A549 (cell line): Measurements from ENCODE around the gene EBF3. TPM values are rescaled to one million over a fixed set of nuclear protein-coding genes. Genes with fewer than 3 reads are reported as not detected.

Experiments used
- ATAC-seq, 2 experiments: fragments of 200-7000 bp in 1 of 2; fragments of >200 bp in 1 of 2; cut with Nextera tagmentation in 1 of 2; cut with Tn5 transposase in 1 of 2; 3 replicates each; pipeline versions ENCODE4 v1.8.0 to v1.9.1; 2018 to 2020; ENCODE audit warnings: mild to moderate bottlenecking in 1 of 2, moderate library complexity in 1 of 2
- CTCF ChIA-PET: fragments of 300-600 bp; sonication (Branson Sonifier 250); formaldehyde crosslinking; extraction: SDS; loops from one replicate; lab custom pipeline; 2021; ENCODE audit warnings: antibody characterized with exemption, inconsistent platforms; lab: Yijun Ruan, JAX
- POLR2A ChIA-PET: fragments of 350-600 bp; formaldehyde crosslinking; extraction: SDS; loops from one replicate; lab custom pipeline; 2021; ENCODE audit warnings: antibody characterized with exemption, inconsistent platforms; lab: Yijun Ruan, JAX
- DNase-seq, 2 experiments: peaks; one replicate each; pipeline versions ENCODE4 v3.0.0 to v3.0.0-alpha.2; 2011 to 2016; ENCODE audit warnings: low read depth in 1 of 2, low spot score in 1 of 2
- FAIRE-seq: peaks from 2 replicates; lab custom pipeline; 2011; peaks lifted over from hg19 to GRCh38; lab: Jason Lieb, UNC
- H3K27ac ChIP-seq, 2 experiments: fragments of >200 bp; sonication (Bioruptor Twin); formaldehyde crosslinking; 3 replicates each; pipeline ENCODE4 v1.5.1; 2016 to 2017
- H3K4me1 ChIP-seq: fragments of >200 bp; sonication (Bioruptor Twin); formaldehyde crosslinking; 3 replicates; pipeline ENCODE4 v1.6.1; 2016
- H3K4me2 ChIP-seq: fragments of >200 bp; sonication (Bioruptor Twin); formaldehyde crosslinking; 3 replicates; pipeline ENCODE4 v1.6.1; 2016
- H3K4me3 ChIP-seq: fragments of >200 bp; sonication (Bioruptor Twin); formaldehyde crosslinking; 3 replicates; pipeline ENCODE4 v1.5.1; 2016
- H3K9me3 ChIP-seq: fragments of >200 bp; sonication (Bioruptor Twin); formaldehyde crosslinking; 3 replicates; pipeline ENCODE4 v1.6.1; 2016
- CEBPB ChIP-seq, 2 experiments: fragments of >200 bp in 1 of 2; sonication (Bioruptor Twin) in 1 of 2; formaldehyde crosslinking in 1 of 2; IDR thresholded peaks; 2 replicates each; pipeline ENCODE4 v1.6.1; 2012 to 2016
- E2F6 ChIP-seq: IDR thresholded peaks from 2 replicates; pipeline ENCODE4 v1.6.1; 2012; ENCODE audit warnings: low read depth, borderline replicate concordance
- EHF ChIP-seq: fragments of 250-450 bp; sonication (Bioruptor Pico); IDR thresholded peaks from 2 replicates; pipeline ENCODE4 v1.5.0; 2020; ENCODE audit warnings: mild to moderate bottlenecking
- ELK1 ChIP-seq: fragments of 150-350 bp; IDR thresholded peaks from 2 replicates; pipeline ENCODE4 v1.6.1; 2014; ENCODE audit warnings: low read depth, mild to moderate bottlenecking, low read length
- HOXB13 ChIP-seq: fragments of 250-450 bp; sonication (Bioruptor Pico); IDR thresholded peaks from 2 replicates; pipeline ENCODE4 v1.5.0; 2020; ENCODE audit warnings: low read depth, mild to moderate bottlenecking, moderate library complexity
- JUNB ChIP-seq: fragments of >200 bp; sonication (Bioruptor Twin); formaldehyde crosslinking; IDR thresholded peaks from 2 replicates; pipeline ENCODE4 v1.6.1; 2016
- KDM1A ChIP-seq: fragments of 200-600 bp; sonication (generic); IDR thresholded peaks from 2 replicates; pipeline ENCODE4 v1.6.1; 2016; ENCODE audit warnings: low read depth, mild to moderate bottlenecking
- KDM5A ChIP-seq: fragments of 200-600 bp; sonication (generic); IDR thresholded peaks from 2 replicates; pipeline ENCODE4 v1.6.1; 2016; ENCODE audit warnings: antibody characterized with exemption, mild to moderate bottlenecking
- MAX ChIP-seq: IDR thresholded peaks from 2 replicates; pipeline ENCODE4 v1.6.1; 2012
- MAZ ChIP-seq: fragments of 150-350 bp; IDR thresholded peaks from 2 replicates; pipeline ENCODE4 v1.6.1; 2014; ENCODE audit warnings: antibody characterized with exemption, low read depth, low read length, borderline replicate concordance
- MYC ChIP-seq: IDR thresholded peaks from 2 replicates; pipeline ENCODE4 v1.6.1; 2012; ENCODE audit warnings: mild to moderate bottlenecking, inconsistent platforms, low read length, improper control_type of control experiment, borderline replicate concordance
- NPAS2 ChIP-seq: fragments of 250-450 bp; sonication (Bioruptor Pico); IDR thresholded peaks from 2 replicates; pipeline ENCODE4 v1.8.0; 2022; ENCODE audit warnings: mild to moderate bottlenecking, moderate library complexity, borderline replicate concordance
- NR3C1 ChIP-seq: fragments of >200 bp; sonication (Bioruptor Twin); formaldehyde crosslinking; IDR thresholded peaks from 3 replicates; pipeline ENCODE4 v1.6.1; 2017
- PBX3 ChIP-seq: IDR thresholded peaks from 2 replicates; pipeline ENCODE4 v1.6.1; 2012
- POLR2A ChIP-seq: IDR thresholded peaks from 2 replicates; pipeline ENCODE4 v1.6.1; 2012; ENCODE audit warnings: mild to moderate bottlenecking, low read length
- POLR2AphosphoS2 ChIP-seq: conservative IDR thresholded peaks from 2 replicates; pipeline ENCODE4 v1.6.1; 2012; ENCODE audit warnings: low read length, improper control_type of control experiment, inconsistent platforms
- RAD21 ChIP-seq, 2 experiments: fragments of >200 bp in 1 of 2; sonication (Bioruptor Twin) in 1 of 2; formaldehyde crosslinking in 1 of 2; IDR thresholded peaks in 1 of 2; conservative IDR thresholded peaks in 1 of 2; 2 replicates in 1 of 2; 3 replicates in 1 of 2; pipeline ENCODE4 v1.6.1; 2012 to 2018; ENCODE audit warnings: inconsistent platforms in 1 of 2
- RARB ChIP-seq: fragments of 250-450 bp; sonication (Bioruptor Pico); IDR thresholded peaks from 2 replicates; pipeline ENCODE4 v1.8.0; 2021; ENCODE audit warnings: mild to moderate bottlenecking, moderate library complexity
- RCOR1 ChIP-seq: fragments of 150-350 bp; IDR thresholded peaks from 2 replicates; pipeline ENCODE4 v1.6.1; 2014; ENCODE audit warnings: antibody characterized with exemption, low read length, low read depth
- REST ChIP-seq: fragments of 200-600 bp; sonication (generic); IDR thresholded peaks from 2 replicates; pipeline ENCODE4 v1.6.1; 2016; ENCODE audit warnings: antibody characterized with exemption, mild to moderate bottlenecking, moderate library complexity
- RNF2 ChIP-seq: fragments of 200-600 bp; sonication (generic); IDR thresholded peaks from 2 replicates; pipeline ENCODE4 v1.6.1; 2016; ENCODE audit warnings: low read depth, mild to moderate bottlenecking, antibody characterized with exemption, moderate library complexity, borderline replicate concordance
- SMC3 ChIP-seq: fragments of >200 bp; sonication (Bioruptor Twin); formaldehyde crosslinking; IDR thresholded peaks from 3 replicates; pipeline ENCODE4 v1.6.1; 2018; ENCODE audit warnings: inconsistent platforms
- SREBF2 ChIP-seq: fragments of 450-650 bp; IDR thresholded peaks from 2 replicates; pipeline ENCODE4 v1.6.1; 2014; ENCODE audit warnings: mild to moderate bottlenecking, moderate library complexity
- TFCP2L1 ChIP-seq: fragments of 250-450 bp; sonication (Bioruptor Pico); IDR thresholded peaks from 2 replicates; pipeline ENCODE4 v1.5.0; 2021; ENCODE audit warnings: mild to moderate bottlenecking
- TP53 ChIP-seq: fragments of 250-450 bp; sonication (Bioruptor Pico); IDR thresholded peaks from 2 replicates; pipeline ENCODE4 v1.5.0; 2021; ENCODE audit warnings: mild to moderate bottlenecking, moderate library complexity
- ZFP36 ChIP-seq: fragments of 450-650 bp; IDR thresholded peaks from 2 replicates; pipeline ENCODE4 v1.6.1; 2014; ENCODE audit warnings: borderline replicate concordance; ENCODE audit not compliant: partially characterized antibody
- ZSCAN20 ChIP-seq: fragments of 250-450 bp; sonication (Bioruptor Pico); IDR thresholded peaks from 2 replicates; pipeline ENCODE4 v1.8.0; 2022; ENCODE audit warnings: mild to moderate bottlenecking, moderate library complexity
- WGBS: methylation state at CpG from one replicate; pipeline ENCODE4 v1.1.6; 2017; ENCODE audit errors: missing lambda C conversion rate; 5-methylcytosine and 5-hydroxymethylcytosine counted together
- polyA plus RNA-seq, 4 experiments: library from polyadenylated mRNA; depleted of rRNA in 3 of 4; stranded (reverse); fragments of >200 nt; fragmentation: RNase III in 1 of 4; extraction: RNeasy Plus Mini Kit Qiagen cat#74134 plus additional on column Dnase treatment in 1 of 4; gene quantifications; 2 replicates in 3 of 4; 3 replicates in 1 of 4; pipeline ENCODE4 v1.2.3, GENCODE V29; 2011 to 2017

The EBF3 gene
- polyA plus RNA-seq, 2 of the 4 experiments (the other 2 are of a cell fraction): 0.12 TPM; not detected in 1

GRCh38 chr10:129825221-129825620 is 138.9 kb downstream of the EBF3 start (continued):
- TF ChIP-seq MAX (no peak), EHF (CRISPR knock-in tag) (no peak), ZSCAN20 (CRISPR knock-in tag) (no peak)

GRCh38 chr10:129820451-129820850 is 143.6 kb downstream of the EBF3 start:
- ATAC-seq (no peak), DNase-seq (no peak), FAIRE-seq (no peak)
- TF ChIP-seq HOXB13 (CRISPR knock-in tag) (no peak), MYC (no peak), RCOR1 (no peak), NR3C1 (no peak), PBX3 (no peak), ELK1 (no peak), NPAS2 (CRISPR knock-in tag) (no peak), POLR2AphosphoS2 (no peak), SMC3 (no peak), MAZ (no peak), KDM1A (no peak), RARB (CRISPR knock-in tag) (no peak), SREBF2 (no peak), RNF2 (no peak), KDM5A (no peak), ZFP36 (no peak), E2F6 (no peak)
- no peak overlapping the region for H3K4me3 ChIP-seq
- H3K27ac ChIP-seq: no peak overlapping the region
- H3K4me2 ChIP-seq: no peak overlapping the region
- POLR2A ChIA-PET: no interaction called here
- H3K4me1 ChIP-seq: no peaks in the 10 kb centered on the region
- CTCF ChIA-PET: no interaction called here
- 8% methylated on average over 3 of the region's 3 CpGs for WGBS
- H3K9me3 ChIP-seq: no peaks in the 10 kb centered on the region

- Histone ChIP-seq H3K27ac (no peak overlapping the region), H3K4me1 (no peaks in the 10 kb centered on the region), H3K4me2 (no peak overlapping the region)
- WGBS: 27% methylated on average over 8 of the region's 8 CpGs
- POLR2A ChIA-PET: no interaction called here
- FAIRE-seq: no peak
- TF ChIP-seq RAD21 (conservative IDR thresholded peaks at IDR 0.05 in 1 of 2, IDR thresholded peaks at IDR 0.05 in 1 of 2) (no peak), NPAS2 (CRISPR knock-in tag) (no peak), POLR2A (no peak), CEBPB (IDR thresholded peaks at IDR 0.05) (no peak), RARB (CRISPR knock-in tag) (no peak), ZFP36 (no peak), TP53 (CRISPR knock-in tag) (no peak), TFCP2L1 (CRISPR knock-in tag) (no peak), JUNB (no peak), REST (no peak)
- TF ChIP-seq, all 56 proteins: peak for 0
- no peak for DNase-seq
- ATAC-seq: no peak
- no peak overlapping the region for H3K4me3 ChIP-seq
- H3K9me3 ChIP-seq: no peaks in the 10 kb centered on the region
- CTCF ChIA-PET: no interaction called here
These were observed 147.4 kb downstream of the EBF3 start for GRCh38 chr10:129816656-129817045.
